ENCODE results near the gene DCAF10.

GRCh38 chr9:37812773-37813379, 12.3 kb downstream of the DCAF10 start:
- TF ChIP-seq EZH2 (IDR thresholded peaks at IDR 0.05) (no peak), FOXP2 (optimal IDR thresholded peaks at IDR 0.05; ENCODE audit: control extremely low read depth, extremely low read length, insufficient read depth) (no peak)

All from SK-N-MC (cell line).